Measurements from ENCODE around the gene DYNC1LI1. TPM values are rescaled to one million over a fixed set of nuclear protein-coding genes. Genes with fewer than 3 reads are reported as not detected.

The DYNC1LI1 gene
- total RNA-seq, 4 donors from 2014 or later: 15.3 to 26.4 (median 19.4) TPM

DNA sequence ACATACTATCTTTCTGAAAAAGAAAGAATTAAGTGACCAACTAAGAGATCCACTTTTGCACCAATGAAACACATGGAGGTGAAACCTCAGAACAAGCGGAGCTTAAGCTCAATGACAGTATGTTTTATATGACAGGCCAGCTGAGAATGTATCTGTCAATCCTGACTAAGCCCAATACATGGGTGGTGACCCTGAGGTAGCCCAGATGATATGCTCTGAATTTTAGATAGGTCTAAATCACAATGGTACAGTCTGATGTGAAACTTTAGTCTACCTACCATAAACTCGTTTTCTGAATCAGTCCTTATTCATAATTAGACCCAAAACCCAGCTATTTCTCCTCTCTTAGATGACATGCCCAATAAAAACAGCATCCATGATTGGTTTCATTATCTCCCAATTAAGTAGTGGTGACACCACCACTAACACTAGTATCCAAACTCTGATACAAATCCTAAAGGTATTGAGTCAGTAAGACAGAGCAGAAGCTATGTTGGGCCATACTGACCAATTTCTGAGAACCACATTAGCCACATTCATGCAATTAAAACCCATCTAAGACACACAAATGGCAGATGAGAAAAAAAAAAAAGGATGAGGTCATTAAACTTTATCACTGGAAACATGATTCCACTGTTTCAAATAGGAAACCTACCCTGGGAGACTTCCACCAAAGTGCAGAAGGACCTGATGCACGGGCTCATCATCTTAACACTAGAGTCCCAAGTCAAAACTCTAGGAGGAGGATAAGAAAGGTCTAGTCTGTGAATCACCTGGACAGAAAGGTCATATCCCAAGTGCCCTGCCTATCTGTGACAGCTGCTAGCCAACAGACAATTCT lies 88.6 kb downstream of the DYNC1LI1 start:
- TF ChIP-seq CTCF (IDR thresholded peaks at IDR 0.05) (no peak), POLR2A (IDR thresholded peaks at IDR 0.05) (no peak)

DNA sequence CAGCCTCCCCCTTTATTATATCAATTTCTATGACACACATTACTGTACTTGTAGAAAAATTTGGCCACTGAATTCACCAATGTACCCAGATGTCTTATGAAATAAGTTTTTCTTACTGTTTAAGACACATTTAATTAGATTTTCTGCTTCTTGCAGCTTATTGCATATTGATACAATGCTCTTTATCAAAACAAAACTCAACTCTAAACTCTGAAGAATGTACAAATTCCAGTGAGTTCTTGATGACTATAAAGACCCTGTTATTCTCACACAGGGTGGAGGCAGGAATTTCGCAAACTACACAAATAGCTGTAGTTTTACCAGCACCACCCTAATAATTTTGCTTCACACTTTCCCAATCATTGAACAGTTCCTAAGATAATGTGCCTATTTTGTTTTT lies 90.1 kb downstream of the DYNC1LI1 start:
- Histone ChIP-seq H3K4me3 (no peak overlapping the region), H3K27me3 (no peaks in the 10 kb centered on the region), H3K27ac (no peak overlapping the region), H3K36me3 (peaks cover 0 to under 1% (median 0%) of the 10 kb centered on the region in 3 donors), H3K4me1 (no peaks in the 10 kb centered on the region), H3K9me3 (no peaks in the 10 kb centered on the region)
- no peak for DNase-seq
- TF ChIP-seq CTCF (IDR thresholded peaks at IDR 0.05) (no peak), POLR2A (IDR thresholded peaks at IDR 0.05) (no peak)

More for the DNA sequence above, 88.6 kb downstream of the DYNC1LI1 start:
- Histone ChIP-seq H3K36me3 (peaks cover 0 to 15% (median 0%) of the 10 kb centered on the region in 3 donors), H3K27ac (no peak overlapping the region), H3K9me3 (no peaks in the 10 kb centered on the region), H3K4me3 (no peak overlapping the region), H3K4me1 (no peaks in the 10 kb centered on the region), H3K27me3 (no peaks in the 10 kb centered on the region)
- no peak for DNase-seq

Small RNAs within 50 kb of the gene (small RNA-seq; reads per million reads assigned to genes)
- 0 to 0.23 reads per million in 2 donors for gene MIR548AY

Other genes starting within 250 kb of the DYNC1LI1 start
- 10 to 100 TPM in 2 of 4 donors, 1 to 10 TPM in 2; 5.7 to 41.3 (median 10.5) TPM for gene CMTM7, start 179.0 kb downstream of the DYNC1LI1 start, total RNA-seq
- 10 to 100 TPM; 14.9 to 32.8 (median 26.8) TPM for gene CMTM6, start 68.0 kb downstream of the DYNC1LI1 start, total RNA-seq
- gene CNOT10, start 114.3 kb upstream of the DYNC1LI1 start, total RNA-seq: 10 to 100 TPM; 22.8 to 46.3 (median 31.5) TPM
- not detected for gene TRIM71, start 247.1 kb upstream of the DYNC1LI1 start, total RNA-seq

Data from Peyer's patch (tissue), 4 donors.